ENCODE results near the gene MTF2. TPM values are rescaled to one million over a fixed set of nuclear protein-coding genes. Genes with fewer than 3 reads are reported as not detected.

MTF2 gene
- total RNA-seq, 1 experiment from 2014 or later: 17.0 TPM

DNA sequence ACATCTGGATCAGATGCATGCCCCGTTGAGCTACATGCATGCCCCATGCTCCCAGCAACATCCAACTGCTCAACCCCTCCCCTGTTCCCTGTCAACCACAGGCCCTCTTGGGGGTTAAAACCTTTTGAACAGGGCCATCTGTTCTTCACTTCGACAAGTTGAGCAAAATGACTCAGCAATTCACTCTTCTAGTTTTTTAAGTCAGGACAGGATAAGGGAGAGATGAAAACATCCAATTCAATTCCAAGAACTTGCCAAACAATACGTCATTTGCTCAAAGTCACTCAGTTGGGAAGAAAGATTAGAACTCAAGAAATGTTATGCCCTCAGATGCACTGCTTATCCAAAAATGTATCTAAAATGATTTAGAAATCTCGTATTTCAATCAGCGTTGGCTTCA lies 46.1 kb upstream of the MTF2 start:
- intact Hi-C loops (cut with micrococcal nuclease): no loop called here
- peaks cover 30% of the 10 kb centered on the region for H3K27me3 Mint-ChIP-seq (ENCODE audit: insufficient read depth, unreplicated experiment)
- BruUV-seq (replicated peaks): no TSS peak
- POLR2A ChIA-PET: no interaction called here
- H3K9me3 Mint-ChIP-seq (ENCODE audit: unreplicated experiment): no peaks in the 10 kb centered on the region
- no peaks in the 10 kb centered on the region for H3K36me3 Mint-ChIP-seq (ENCODE audit: insufficient read depth, unreplicated experiment)
- no peaks in the 10 kb centered on the region for H3K4me1 Mint-ChIP-seq (ENCODE audit: insufficient read depth, unreplicated experiment)
- no peak overlapping the region for H3K27ac Mint-ChIP-seq (ENCODE audit: low read depth, unreplicated experiment)
- no peak overlapping the region for H3K4me3 Mint-ChIP-seq (ENCODE audit: unreplicated experiment)
- DNase-seq (ENCODE audit: unreplicated experiment): no peak
- CTCF ChIA-PET: no interaction called here
- TF ChIP-seq, protein P1, sequence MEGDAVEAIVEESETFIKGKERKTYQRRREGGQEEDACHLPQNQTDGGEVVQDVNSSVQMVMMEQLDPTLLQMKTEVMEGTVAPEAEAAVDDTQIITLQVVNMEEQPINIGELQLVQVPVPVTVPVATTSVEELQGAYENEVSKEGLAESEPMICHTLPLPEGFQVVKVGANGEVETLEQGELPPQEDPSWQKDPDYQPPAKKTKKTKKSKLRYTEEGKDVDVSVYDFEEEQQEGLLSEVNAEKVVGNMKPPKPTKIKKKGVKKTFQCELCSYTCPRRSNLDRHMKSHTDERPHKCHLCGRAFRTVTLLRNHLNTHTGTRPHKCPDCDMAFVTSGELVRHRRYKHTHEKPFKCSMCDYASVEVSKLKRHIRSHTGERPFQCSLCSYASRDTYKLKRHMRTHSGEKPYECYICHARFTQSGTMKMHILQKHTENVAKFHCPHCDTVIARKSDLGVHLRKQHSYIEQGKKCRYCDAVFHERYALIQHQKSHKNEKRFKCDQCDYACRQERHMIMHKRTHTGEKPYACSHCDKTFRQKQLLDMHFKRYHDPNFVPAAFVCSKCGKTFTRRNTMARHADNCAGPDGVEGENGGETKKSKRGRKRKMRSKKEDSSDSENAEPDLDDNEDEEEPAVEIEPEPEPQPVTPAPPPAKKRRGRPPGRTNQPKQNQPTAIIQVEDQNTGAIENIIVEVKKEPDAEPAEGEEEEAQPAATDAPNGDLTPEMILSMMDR (IDR thresholded peaks at IDR 0.05; ENCODE audit: unreplicated experiment): no peak

DNA sequence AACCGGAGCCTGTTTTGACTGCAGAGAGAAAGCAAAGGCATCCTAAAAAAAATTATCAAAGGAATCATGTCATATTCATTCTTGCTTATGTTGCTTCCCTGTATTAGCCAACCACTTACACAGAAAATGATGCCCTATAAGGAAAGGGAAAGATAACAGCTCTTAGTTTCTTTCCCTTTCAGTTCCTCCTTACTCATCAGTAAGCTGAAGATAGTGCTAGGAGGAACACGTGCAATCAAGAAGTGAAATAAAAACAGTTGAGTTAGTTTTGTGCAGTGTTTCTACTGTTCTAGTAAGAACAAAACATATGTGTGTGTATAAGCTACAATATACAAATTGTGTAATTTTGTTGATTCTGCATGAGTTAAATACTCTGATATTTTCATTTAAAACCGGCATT lies 45.3 kb upstream of the MTF2 start:
- ChIA-PET POLR2A (no interaction called here), CTCF (interaction anchor here (0.6 kb wide), 1 partner anchor 325 kb away, joined by 3 read pairs; no protein-coding TSS in a partner anchor)
- Mint-ChIP-seq H3K9me3 (ENCODE audit: unreplicated experiment) (no peaks in the 10 kb centered on the region), H3K4me3 (ENCODE audit: unreplicated experiment) (no peak overlapping the region), H3K27ac (ENCODE audit: low read depth, unreplicated experiment) (no peak overlapping the region), H3K4me1 (ENCODE audit: insufficient read depth, unreplicated experiment) (no peaks in the 10 kb centered on the region), H3K27me3 (ENCODE audit: insufficient read depth, unreplicated experiment) (peaks cover 23% of the 10 kb centered on the region), H3K36me3 (ENCODE audit: insufficient read depth, unreplicated experiment) (no peaks in the 10 kb centered on the region)
- intact Hi-C loops (cut with micrococcal nuclease): no loop called here
- DNase-seq (ENCODE audit: unreplicated experiment): no peak
- TF ChIP-seq, protein P1 (IDR thresholded peaks at IDR 0.05; ENCODE audit: unreplicated experiment): no peak
- no TSS peak for BruUV-seq (replicated peaks)

DNA sequence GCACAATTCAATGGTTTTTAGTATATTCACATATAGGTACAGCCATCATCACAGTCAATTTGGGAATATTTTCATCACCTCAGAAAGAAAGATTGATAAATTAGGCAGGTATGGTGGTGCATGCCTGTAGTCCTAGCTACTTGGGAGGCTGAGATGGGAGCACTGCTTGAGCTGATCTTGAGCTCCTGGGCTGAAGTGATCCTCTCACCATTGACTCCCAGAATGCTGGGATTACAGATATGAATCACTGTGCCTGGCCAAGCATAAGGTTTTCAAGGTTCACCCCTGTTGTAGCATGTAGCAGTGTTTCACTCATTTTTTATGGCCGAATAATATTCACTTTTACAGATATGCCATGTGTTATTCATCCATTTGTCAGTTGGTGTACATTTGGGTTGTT lies 44.7 kb upstream of the MTF2 start:
- Mint-ChIP-seq H3K9me3 (ENCODE audit: unreplicated experiment) (no peaks in the 10 kb centered on the region), H3K27me3 (ENCODE audit: insufficient read depth, unreplicated experiment) (peaks cover 17% of the 10 kb centered on the region), H3K36me3 (ENCODE audit: insufficient read depth, unreplicated experiment) (no peaks in the 10 kb centered on the region), H3K27ac (ENCODE audit: low read depth, unreplicated experiment) (no peak overlapping the region), H3K4me3 (ENCODE audit: unreplicated experiment) (no peak overlapping the region), H3K4me1 (ENCODE audit: insufficient read depth, unreplicated experiment) (no peaks in the 10 kb centered on the region)
- DNase-seq (ENCODE audit: unreplicated experiment): no peak
- ChIA-PET POLR2A (no interaction called here), CTCF (interaction anchor here (0.6 kb wide), 1 partner anchor 325 kb away, joined by 3 read pairs; no protein-coding TSS in a partner anchor)
- TF ChIP-seq, protein P1 (IDR thresholded peaks at IDR 0.05; ENCODE audit: unreplicated experiment): no peak
- BruUV-seq (replicated peaks): no TSS peak
- intact Hi-C loops (cut with micrococcal nuclease): no loop called here

DNA sequence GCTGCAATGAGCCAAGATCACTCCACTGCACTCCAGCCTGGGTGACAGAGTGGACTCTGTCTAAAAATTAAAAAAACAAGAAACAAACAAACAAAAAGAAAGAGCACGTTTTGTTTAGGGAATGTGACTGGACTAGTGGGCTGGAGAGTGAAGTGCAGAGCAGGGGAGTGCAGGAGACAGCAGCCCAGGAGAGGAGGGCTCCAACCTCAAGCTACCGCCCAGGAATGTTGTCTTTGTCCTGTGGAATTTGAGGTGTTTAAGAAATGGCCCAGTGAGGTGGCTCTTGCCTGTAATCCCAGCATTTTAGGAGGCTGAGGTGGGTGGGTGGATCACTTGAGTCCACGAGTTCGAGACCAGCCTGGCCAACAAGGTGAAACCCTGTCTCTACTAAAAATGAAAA lies 42.4 kb upstream of the MTF2 start:
- H3K27me3 Mint-ChIP-seq (ENCODE audit: insufficient read depth, unreplicated experiment): peaks cover 9% of the 10 kb centered on the region
- TF ChIP-seq, protein P1 (IDR thresholded peaks at IDR 0.05; ENCODE audit: unreplicated experiment): no peak
- no peak overlapping the region for H3K4me3 Mint-ChIP-seq (ENCODE audit: unreplicated experiment)
- H3K4me1 Mint-ChIP-seq (ENCODE audit: insufficient read depth, unreplicated experiment): no peaks in the 10 kb centered on the region
- no peaks in the 10 kb centered on the region for H3K9me3 Mint-ChIP-seq (ENCODE audit: unreplicated experiment)
- no peak overlapping the region for H3K27ac Mint-ChIP-seq (ENCODE audit: low read depth, unreplicated experiment)
- no peaks in the 10 kb centered on the region for H3K36me3 Mint-ChIP-seq (ENCODE audit: insufficient read depth, unreplicated experiment)
- no TSS peak for BruUV-seq (replicated peaks)
- DNase-seq (ENCODE audit: unreplicated experiment): no peak
- intact Hi-C loops (cut with micrococcal nuclease): no loop called here
- POLR2A ChIA-PET: no interaction called here
- CTCF ChIA-PET: interaction anchor here (1.8 kb wide), 1 partner anchor 177 kb away, joined by 3 read pairs; no protein-coding TSS in a partner anchor

All from MCF 10A (cell line).